SK-N-SH treated with all-trans-retinoic acid at 6 μM for 48 hours (cell line): Measurements from ENCODE around the gene LPAR2.

ENCODE experiments used
- ATAC-seq: fragments of 200-7000 bp; cut with Tn5 transposase; 3 replicates; pipeline ENCODE4 v1.9.1; 2020; ENCODE audit warnings: mild to moderate bottlenecking, moderate library complexity
- ARNTL ChIP-seq: fragments of 450-650 bp; formaldehyde crosslinking; IDR thresholded peaks from 2 replicates; pipeline ENCODE4 v1.5.0; 2020; ENCODE audit warnings: low read depth, mild to moderate bottlenecking, moderate library complexity, borderline replicate concordance
- BACH2 ChIP-seq: fragments of 250-450 bp; sonication (Bioruptor Pico); IDR thresholded peaks from 2 replicates; pipeline ENCODE4 v1.9.0; 2021; ENCODE audit warnings: mild to moderate bottlenecking, borderline replicate concordance
- CREB5 ChIP-seq: fragments of 250-450 bp; sonication (Bioruptor Pico); IDR thresholded peaks from 2 replicates; pipeline ENCODE4 v1.5.1; 2020; ENCODE audit warnings: low read depth, mild to moderate bottlenecking, moderate library complexity
- CSDC2 ChIP-seq: fragments of 250-450 bp; sonication (Bioruptor Pico); IDR thresholded peaks from 2 replicates; pipeline ENCODE4 v1.5.0; 2020; ENCODE audit warnings: mild to moderate bottlenecking, moderate library complexity
- ESRRG ChIP-seq: fragments of 250-450 bp; sonication (Bioruptor Pico); IDR thresholded peaks from 2 replicates; pipeline ENCODE4 v1.6.1; 2021; ENCODE audit warnings: mild to moderate bottlenecking
- GLIS3 ChIP-seq: fragments of 250-450 bp; sonication (Bioruptor Pico); IDR thresholded peaks from 2 replicates; pipeline ENCODE4 v1.5.0; 2020; ENCODE audit warnings: mild to moderate bottlenecking, moderate library complexity
- ISL1 ChIP-seq: fragments of 250-450 bp; sonication (Bioruptor Pico); IDR thresholded peaks from 2 replicates; pipeline ENCODE4 v2.1.2; 2022; ENCODE audit warnings: mild to moderate bottlenecking, moderate library complexity
- OSR1 ChIP-seq: fragments of 250-450 bp; sonication (Bioruptor Pico); IDR thresholded peaks from 2 replicates; pipeline ENCODE4 v1.8.0; 2022; ENCODE audit warnings: moderate library complexity, mild to moderate bottlenecking, inconsistent platforms
- POU6F1 ChIP-seq: fragments of 250-450 bp; sonication (Bioruptor Pico); IDR thresholded peaks from 2 replicates; pipeline ENCODE4 v1.8.0; 2021; ENCODE audit warnings: low read depth, mild to moderate bottlenecking, moderate library complexity, borderline replicate concordance
- PPARA ChIP-seq: fragments of 250-450 bp; sonication (Bioruptor Pico); IDR thresholded peaks from 2 replicates; pipeline ENCODE4 v1.5.0; 2020; ENCODE audit warnings: mild to moderate bottlenecking, borderline replicate concordance
- RARB ChIP-seq: fragments of 250-450 bp; sonication (Bioruptor Pico); IDR thresholded peaks from 2 replicates; pipeline ENCODE4 v1.8.0; 2021; ENCODE audit warnings: mild to moderate bottlenecking, moderate library complexity
- SNAI2 ChIP-seq: fragments of 250-450 bp; sonication (Bioruptor Pico); IDR thresholded peaks from 2 replicates; pipeline ENCODE4 v1.5.0; 2020; ENCODE audit warnings: mild to moderate bottlenecking, moderate library complexity
- TCF4 ChIP-seq: fragments of 250-450 bp; sonication (Bioruptor Pico); IDR thresholded peaks from 2 replicates; pipeline ENCODE4 v1.8.0; 2021; ENCODE audit warnings: mild to moderate bottlenecking, moderate library complexity, borderline replicate concordance
- TOX ChIP-seq: fragments of 250-450 bp; sonication (Bioruptor Pico); IDR thresholded peaks from 2 replicates; pipeline ENCODE4 v1.8.0; 2021; ENCODE audit warnings: mild to moderate bottlenecking, moderate library complexity, borderline replicate concordance
- TSHZ2 ChIP-seq: fragments of 250-450 bp; sonication (Bioruptor Pico); IDR thresholded peaks from 2 replicates; pipeline ENCODE4 v1.5.0; 2020; ENCODE audit warnings: mild to moderate bottlenecking, moderate library complexity
- ZC3H10 ChIP-seq: fragments of 250-450 bp; sonication (Bioruptor Pico); IDR thresholded peaks from 2 replicates; pipeline ENCODE4 v1.5.1; 2021; ENCODE audit warnings: mild to moderate bottlenecking, moderate library complexity
- ZFP3 ChIP-seq: fragments of 250-450 bp; sonication (Bioruptor Pico); IDR thresholded peaks from 2 replicates; pipeline ENCODE4 v1.5.0; 2020; ENCODE audit warnings: mild to moderate bottlenecking, moderate library complexity
- ZFP30 ChIP-seq: fragments of 450-650 bp; formaldehyde crosslinking; IDR thresholded peaks from 2 replicates; pipeline ENCODE4 v1.5.0; 2022; ENCODE audit warnings: mild to moderate bottlenecking, moderate library complexity
- ZNF8 ChIP-seq: fragments of 450-650 bp; formaldehyde crosslinking; IDR thresholded peaks from 2 replicates; pipeline ENCODE4 v1.5.0; 2020; ENCODE audit warnings: mild to moderate bottlenecking, moderate library complexity
- TF ChIP-seq, protein P1 (sequence below): fragments of 250-450 bp; sonication (Bioruptor Pico); IDR thresholded peaks from 2 replicates; pipeline ENCODE4 v1.5.1; 2021; ENCODE audit warnings: mild to moderate bottlenecking, moderate library complexity
- TF ChIP-seq, protein P2 (sequence below): fragments of 250-450 bp; sonication (Bioruptor Pico); IDR thresholded peaks from 2 replicates; pipeline ENCODE4 v1.8.0; 2020; ENCODE audit warnings: mild to moderate bottlenecking, moderate library complexity, borderline replicate concordance

The LPAR2 gene

DNA sequence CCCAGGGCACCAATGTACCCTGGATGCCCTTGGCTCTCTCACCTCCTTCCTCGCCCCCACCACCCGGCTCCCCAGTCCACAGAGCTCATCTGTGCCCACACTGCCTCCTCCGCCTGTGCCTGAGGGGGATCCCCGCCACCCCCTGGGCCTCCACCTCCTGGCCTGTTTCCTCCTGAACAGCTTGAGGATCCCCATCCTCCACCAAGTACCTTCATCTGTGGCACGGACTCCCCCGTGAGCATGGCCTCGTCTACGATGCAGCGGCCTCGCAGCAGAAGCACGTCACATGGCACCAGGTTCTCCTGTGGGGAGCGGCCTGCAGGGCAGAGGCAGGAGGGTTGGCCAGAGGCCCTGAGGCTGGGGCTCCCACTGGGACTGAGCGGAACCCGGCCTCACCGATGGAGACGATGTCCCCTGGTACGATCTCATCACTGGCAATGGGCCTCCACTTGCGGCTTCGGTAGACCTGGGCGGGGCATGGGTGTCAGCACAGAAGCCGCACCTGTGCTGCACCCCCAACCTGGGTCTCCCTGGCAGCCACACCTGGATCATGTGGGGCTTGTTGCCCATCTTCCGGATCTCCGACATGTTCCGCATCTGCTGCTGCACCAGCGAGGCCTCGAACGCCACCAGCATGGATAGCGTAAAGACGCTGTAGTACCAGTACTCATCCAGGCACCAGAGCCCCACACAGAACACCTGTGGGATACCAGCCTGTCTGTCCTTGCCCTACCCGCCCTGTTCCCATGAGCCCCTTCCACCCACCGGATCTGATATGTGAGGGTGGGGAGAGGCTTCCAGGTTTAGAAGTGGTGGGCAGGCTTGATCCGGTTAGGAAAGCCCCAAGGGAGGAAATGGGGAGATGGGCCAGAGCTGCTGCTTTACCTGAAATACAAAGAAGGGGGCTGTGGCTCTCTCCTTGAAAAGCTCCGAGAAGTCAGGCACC, 28.7 kb upstream of the LPAR2 start:
- no peak for ATAC-seq
- TF ChIP-seq CSDC2 (CRISPR knock-in tag) (no peak), ZFP3 (CRISPR knock-in tag) (no peak), ZC3H10 (CRISPR knock-in tag) (no peak), RARB (CRISPR knock-in tag) (no peak), ZFP30 (CRISPR knock-in tag) (no peak), SNAI2 (CRISPR knock-in tag) (no peak), ISL1 (CRISPR knock-in tag) (no peak)

- TF ChIP-seq CSDC2 (CRISPR knock-in tag) (no peak), TCF4 (CRISPR knock-in tag) (no peak), CREB5 (CRISPR knock-in tag) (no peak), GLIS3 (CRISPR knock-in tag) (no peak), ARNTL (CRISPR knock-in tag) (no peak), BACH2 (CRISPR knock-in tag) (no peak), RARB (CRISPR knock-in tag) (no peak), ZNF8 (CRISPR knock-in tag) (no peak), ZC3H10 (CRISPR knock-in tag) (no peak), TOX (no peak), OSR1 (no peak), ZFP30 (CRISPR knock-in tag) (no peak), POU6F1 (no peak), TSHZ2 (CRISPR knock-in tag) (no peak), ESRRG (CRISPR knock-in tag) (no peak), PPARA (CRISPR knock-in tag) (no peak), ZFP3 (CRISPR knock-in tag) (no peak)
- TF ChIP-seq, protein P1, sequence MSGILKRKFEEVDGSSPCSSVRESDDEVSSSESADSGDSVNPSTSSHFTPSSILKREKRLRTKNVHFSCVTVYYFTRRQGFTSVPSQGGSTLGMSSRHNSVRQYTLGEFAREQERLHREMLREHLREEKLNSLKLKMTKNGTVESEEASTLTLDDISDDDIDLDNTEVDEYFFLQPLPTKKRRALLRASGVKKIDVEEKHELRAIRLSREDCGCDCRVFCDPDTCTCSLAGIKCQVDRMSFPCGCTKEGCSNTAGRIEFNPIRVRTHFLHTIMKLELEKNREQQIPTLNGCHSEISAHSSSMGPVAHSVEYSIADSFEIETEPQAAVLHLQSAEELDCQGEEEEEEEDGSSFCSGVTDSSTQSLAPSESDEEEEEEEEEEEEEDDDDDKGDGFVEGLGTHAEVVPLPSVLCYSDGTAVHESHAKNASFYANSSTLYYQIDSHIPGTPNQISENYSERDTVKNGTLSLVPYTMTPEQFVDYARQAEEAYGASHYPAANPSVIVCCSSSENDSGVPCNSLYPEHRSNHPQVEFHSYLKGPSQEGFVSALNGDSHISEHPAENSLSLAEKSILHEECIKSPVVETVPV: no peak
- TF ChIP-seq, protein P2, sequence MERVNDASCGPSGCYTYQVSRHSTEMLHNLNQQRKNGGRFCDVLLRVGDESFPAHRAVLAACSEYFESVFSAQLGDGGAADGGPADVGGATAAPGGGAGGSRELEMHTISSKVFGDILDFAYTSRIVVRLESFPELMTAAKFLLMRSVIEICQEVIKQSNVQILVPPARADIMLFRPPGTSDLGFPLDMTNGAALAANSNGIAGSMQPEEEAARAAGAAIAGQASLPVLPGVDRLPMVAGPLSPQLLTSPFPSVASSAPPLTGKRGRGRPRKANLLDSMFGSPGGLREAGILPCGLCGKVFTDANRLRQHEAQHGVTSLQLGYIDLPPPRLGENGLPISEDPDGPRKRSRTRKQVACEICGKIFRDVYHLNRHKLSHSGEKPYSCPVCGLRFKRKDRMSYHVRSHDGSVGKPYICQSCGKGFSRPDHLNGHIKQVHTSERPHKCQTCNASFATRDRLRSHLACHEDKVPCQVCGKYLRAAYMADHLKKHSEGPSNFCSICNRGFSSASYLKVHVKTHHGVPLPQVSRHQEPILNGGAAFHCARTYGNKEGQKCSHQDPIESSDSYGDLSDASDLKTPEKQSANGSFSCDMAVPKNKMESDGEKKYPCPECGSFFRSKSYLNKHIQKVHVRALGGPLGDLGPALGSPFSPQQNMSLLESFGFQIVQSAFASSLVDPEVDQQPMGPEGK (CRISPR knock-in tag): no peak
- TF ChIP-seq, all 23 proteins: peak for 0
- ATAC-seq: no peak
Observed at GRCh38 chr19:19655641-19656343, 27.8 kb upstream of the LPAR2 start.
